LNCaP clone FGC (cell line): Measurements from ENCODE around the gene RAB3D.
"Not testable (repeated sequence)": the region's sequence is repeated elsewhere in the genome, so short reads cannot be mapped to it uniquely, and the experiment has no call there.

ENCODE experiments used
- DNase-seq: peaks from one replicate; pipeline ENCODE4 v3.0.0-alpha.2; 2011; ENCODE audit warnings: low read depth
- H3K4me3 ChIP-seq: 2 replicates; pipeline ENCODE4 v1.5.1; 2011; ENCODE audit warnings: mild to moderate bottlenecking, low read depth, low read length, control low read depth
- TF ChIP-seq, protein P1 (sequence below): IDR thresholded peaks from 2 replicates; pipeline ENCODE4 v1.5.1; 2012; ENCODE audit warnings: mild to moderate bottlenecking; ENCODE audit not compliant: control insufficient read depth, insufficient read depth; ENCODE audit errors: extremely low read depth

Gene RAB3D

GRCh38 chr19:11322269-11323024 lies 17.0 kb downstream of the RAB3D start:
- TF ChIP-seq, protein P1, sequence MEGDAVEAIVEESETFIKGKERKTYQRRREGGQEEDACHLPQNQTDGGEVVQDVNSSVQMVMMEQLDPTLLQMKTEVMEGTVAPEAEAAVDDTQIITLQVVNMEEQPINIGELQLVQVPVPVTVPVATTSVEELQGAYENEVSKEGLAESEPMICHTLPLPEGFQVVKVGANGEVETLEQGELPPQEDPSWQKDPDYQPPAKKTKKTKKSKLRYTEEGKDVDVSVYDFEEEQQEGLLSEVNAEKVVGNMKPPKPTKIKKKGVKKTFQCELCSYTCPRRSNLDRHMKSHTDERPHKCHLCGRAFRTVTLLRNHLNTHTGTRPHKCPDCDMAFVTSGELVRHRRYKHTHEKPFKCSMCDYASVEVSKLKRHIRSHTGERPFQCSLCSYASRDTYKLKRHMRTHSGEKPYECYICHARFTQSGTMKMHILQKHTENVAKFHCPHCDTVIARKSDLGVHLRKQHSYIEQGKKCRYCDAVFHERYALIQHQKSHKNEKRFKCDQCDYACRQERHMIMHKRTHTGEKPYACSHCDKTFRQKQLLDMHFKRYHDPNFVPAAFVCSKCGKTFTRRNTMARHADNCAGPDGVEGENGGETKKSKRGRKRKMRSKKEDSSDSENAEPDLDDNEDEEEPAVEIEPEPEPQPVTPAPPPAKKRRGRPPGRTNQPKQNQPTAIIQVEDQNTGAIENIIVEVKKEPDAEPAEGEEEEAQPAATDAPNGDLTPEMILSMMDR: no peak
- DNase-seq: no peak
- H3K4me3 ChIP-seq: no peak overlapping the region

GRCh38 chr19:11321191-11322126 lies 18.0 kb downstream of the RAB3D start:
- TF ChIP-seq, protein P1: no peak
- no peak overlapping the region for H3K4me3 ChIP-seq
- no peak for DNase-seq

GRCh38 chr19:11320278-11320995 lies 19.0 kb downstream of the RAB3D start:
- H3K4me3 ChIP-seq, DNase-seq: not testable (repeated sequence)

DNA sequence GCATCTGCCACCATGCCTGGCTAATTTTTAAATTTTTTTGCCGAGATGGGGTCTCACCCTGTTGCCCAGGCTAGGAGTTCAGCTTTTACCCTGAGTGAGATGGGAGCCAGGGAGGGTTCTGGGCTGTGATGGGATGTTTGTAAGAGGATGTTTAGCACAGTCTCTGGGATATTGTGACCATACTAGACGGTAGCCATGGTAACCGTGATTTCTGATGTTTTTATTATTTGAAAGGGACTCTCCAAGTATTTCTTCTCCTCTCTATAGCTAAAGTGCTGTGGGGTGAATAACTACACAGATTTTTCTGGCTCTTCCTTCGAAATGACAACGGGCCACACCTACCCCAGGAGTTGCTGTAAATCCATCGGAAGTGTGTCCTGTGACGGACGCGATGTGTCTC lies 33.1 kb downstream of the RAB3D start:
- no peak for DNase-seq
- TF ChIP-seq, protein P1: no peak
- no peak overlapping the region for H3K4me3 ChIP-seq

GRCh38 chr19:11304936-11305335 lies 34.5 kb downstream of the RAB3D start:
- DNase-seq: no peak
- H3K4me3 ChIP-seq: no peak overlapping the region
- TF ChIP-seq, protein P1: no peak

GRCh38 chr19:11300811-11301120 lies 38.7 kb downstream of the RAB3D start:
- no peak for DNase-seq
- TF ChIP-seq, protein P1: no peak
- no peak overlapping the region for H3K4me3 ChIP-seq
